ENCODE data around the gene HDDC3.
"Not testable (repeated sequence)": the region's sequence is repeated elsewhere in the genome, so short reads cannot be mapped to it uniquely, and the experiment has no call there.

HDDC3 gene

GRCh38 chr15:90930861-90931574 is 1.3 kb downstream of the HDDC3 start:
- DNase-seq (ENCODE audit: low read depth) = no peak

- no peak for DNase-seq (ENCODE audit: low read depth)
Observed at GRCh38 chr15:90929246-90930019, 2.9 kb downstream of the HDDC3 start.

GRCh38 chr15:90928106-90928505 is 4.2 kb downstream of the HDDC3 start:
- DNase-seq (ENCODE audit: low read depth) = not testable (repeated sequence)

- DNase-seq (ENCODE audit: low read depth) = not testable (repeated sequence)
Observed at GRCh38 chr15:90926766-90927165, 5.6 kb downstream of the HDDC3 start.

GRCh38 chr15:90924375-90924774 is 8.0 kb downstream of the HDDC3 start:
- no peak for DNase-seq (ENCODE audit: low read depth)

- DNase-seq (ENCODE audit: low read depth) = not testable (repeated sequence)
Observed at GRCh38 chr15:90922712-90923322, 9.5 kb downstream of the HDDC3 start.

GRCh38 chr15:90921887-90922286 is 10.5 kb downstream of the HDDC3 start:
- no peak for DNase-seq (ENCODE audit: low read depth)

GRCh38 chr15:90918835-90919234 is 13.5 kb downstream of the HDDC3 start:
- no peak for DNase-seq (ENCODE audit: low read depth)

GRCh38 chr15:90918034-90918788 is 14.1 kb downstream of the HDDC3 start:
- no peak for DNase-seq (ENCODE audit: low read depth)

GRCh38 chr15:90917569-90917968 is 14.8 kb downstream of the HDDC3 start:
- DNase-seq (ENCODE audit: low read depth) = no peak

- DNase-seq (ENCODE audit: low read depth) = no peak
Observed at GRCh38 chr15:90916461-90916860, 15.9 kb downstream of the HDDC3 start.

GRCh38 chr15:90915808-90916440 is 16.4 kb downstream of the HDDC3 start:
- peak; percentile 70 for DNase-seq (ENCODE audit: low read depth)

- no peak for DNase-seq (ENCODE audit: low read depth)
Observed at GRCh38 chr15:90915216-90915807, 17.0 kb downstream of the HDDC3 start.

- DNase-seq (ENCODE audit: low read depth) = no peak
Observed at GRCh38 chr15:90914305-90915080, 17.9 kb downstream of the HDDC3 start.

GRCh38 chr15:90913398-90913944 is 18.9 kb downstream of the HDDC3 start:
- DNase-seq (ENCODE audit: low read depth) = no peak

- no peak for DNase-seq (ENCODE audit: low read depth)
Observed at GRCh38 chr15:90912770-90913075, 19.6 kb downstream of the HDDC3 start.

- DNase-seq (ENCODE audit: low read depth) = no peak
Observed at GRCh38 chr15:90911906-90912769, 20.2 kb downstream of the HDDC3 start.

- DNase-seq (ENCODE audit: low read depth) = no peak
Observed at GRCh38 chr15:90911302-90911623, 21.1 kb downstream of the HDDC3 start.

- DNase-seq (ENCODE audit: low read depth) = no peak
Observed at GRCh38 chr15:90910441-90911301, 21.7 kb downstream of the HDDC3 start.

Data from iris pigment epithelial cell (primary cell).